T1000 (cell line): ENCODE results near the gene MTURN.
"Not testable (repeated sequence)": the region's sequence is repeated elsewhere in the genome, so short reads cannot be mapped to it uniquely, and the experiment has no call there.

Experiments
- DNase-seq: peaks from one replicate; lab custom pipeline; 2025; ENCODE audit warnings: mixed read lengths; lab: John Stamatoyannopoulos, UW

The MTURN gene

GRCh38 chr7:30180718-30181117, 45.9 kb downstream of the MTURN start:
- no peak for DNase-seq

- DNase-seq = no peak
Observed at GRCh38 chr7:30181211-30181610, 46.4 kb downstream of the MTURN start.

- DNase-seq = no peak
Observed at GRCh38 chr7:30181736-30182522, 47.1 kb downstream of the MTURN start.

GRCh38 chr7:30182814-30183213, 48.0 kb downstream of the MTURN start:
- DNase-seq = no peak

- no peak for DNase-seq
Observed at GRCh38 chr7:30183749-30184369, 49.1 kb downstream of the MTURN start.

- DNase-seq = no peak
Observed at GRCh38 chr7:30184791-30185487, 50.2 kb downstream of the MTURN start.

GRCh38 chr7:30185496-30185895, 50.7 kb downstream of the MTURN start:
- DNase-seq = no peak

- DNase-seq = no peak
Observed at GRCh38 chr7:30186725-30187124, 51.9 kb downstream of the MTURN start.

- DNase-seq = no peak
Observed at GRCh38 chr7:30187513-30187912, 52.7 kb downstream of the MTURN start.

- DNase-seq = not testable (repeated sequence)
Observed at GRCh38 chr7:30188381-30188780, 53.6 kb downstream of the MTURN start.

GRCh38 chr7:30188811-30189210, 54.0 kb downstream of the MTURN start:
- DNase-seq = no peak

GRCh38 chr7:30191809-30192208, 57.0 kb downstream of the MTURN start:
- DNase-seq = no peak

- DNase-seq = no peak
Observed at GRCh38 chr7:30193336-30193943, 58.7 kb downstream of the MTURN start.

- no peak for DNase-seq
Observed at GRCh38 chr7:30196408-30196807, 61.6 kb downstream of the MTURN start.

- no peak for DNase-seq
Observed at GRCh38 chr7:30197438-30197837, 62.7 kb downstream of the MTURN start.

GRCh38 chr7:30199271-30199670, 64.5 kb downstream of the MTURN start:
- DNase-seq = no peak

- no peak for DNase-seq
Observed at GRCh38 chr7:30200591-30200990, 65.8 kb downstream of the MTURN start.

GRCh38 chr7:30201161-30201666, 66.4 kb downstream of the MTURN start:
- no peak for DNase-seq

- no peak for DNase-seq
Observed at GRCh38 chr7:30201921-30202320, 67.1 kb downstream of the MTURN start.

GRCh38 chr7:30202671-30203070, 67.9 kb downstream of the MTURN start:
- DNase-seq = no peak

GRCh38 chr7:30206491-30206890, 71.7 kb downstream of the MTURN start:
- no peak for DNase-seq

GRCh38 chr7:30206942-30207341, 72.2 kb downstream of the MTURN start:
- no peak for DNase-seq
